COR-L47 (cell line): ENCODE data around the gene GJD4.

ENCODE experiments used
- DNase-seq: peaks from one replicate; lab custom pipeline; 2025; lab: John Stamatoyannopoulos, UW

The GJD4 gene

DNA sequence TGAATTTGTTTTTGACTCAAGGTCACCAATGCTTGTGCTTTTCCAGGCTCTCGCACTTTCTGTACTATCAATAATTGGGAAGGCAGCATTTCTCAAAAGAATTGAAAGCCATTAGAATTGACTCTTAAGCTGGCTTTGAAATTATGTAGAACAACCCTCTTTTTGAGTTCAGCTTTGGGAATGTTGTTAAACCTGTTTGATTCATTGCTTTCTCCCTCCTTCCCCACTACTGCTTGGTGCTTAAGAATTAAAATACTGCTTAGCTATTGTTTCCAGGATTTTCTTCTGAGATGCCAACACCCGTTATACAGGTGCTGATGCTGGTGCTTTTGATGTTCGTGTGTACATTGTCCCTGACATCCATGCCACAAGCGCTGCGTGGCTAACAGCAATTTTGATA, 52.5 kb downstream of the GJD4 start:
- no peak for DNase-seq
